HG02973 (cell line): Measurements from ENCODE around the gene ARIH1.

Experiments
- ATAC-seq: cut with Tn5 transposase; IDR thresholded peaks from one replicate; pipeline ENCODE4 v1.9.1; 2021; ENCODE audit warnings: moderate library complexity; ENCODE audit not compliant: unreplicated experiment

Gene ARIH1

GRCh38 chr15:72487070-72487797, 13.1 kb downstream of the ARIH1 start:
- no peak for ATAC-seq

GRCh38 chr15:72488558-72488957, 14.4 kb downstream of the ARIH1 start:
- ATAC-seq = no peak

- ATAC-seq = no peak
Observed at GRCh38 chr15:72489943-72490554, 15.9 kb downstream of the ARIH1 start.

- no peak for ATAC-seq
Observed at GRCh38 chr15:72491768-72492167, 17.6 kb downstream of the ARIH1 start.

- ATAC-seq = no peak
Observed at GRCh38 chr15:72492733-72493132, 18.6 kb downstream of the ARIH1 start.

- ATAC-seq = no peak
Observed at GRCh38 chr15:72493220-72493619, 19.1 kb downstream of the ARIH1 start.

- no peak for ATAC-seq
Observed at GRCh38 chr15:72495007-72495406, 20.9 kb downstream of the ARIH1 start.

GRCh38 chr15:72496783-72497182, 22.7 kb downstream of the ARIH1 start:
- no peak for ATAC-seq

- no peak for ATAC-seq
Observed at GRCh38 chr15:72497402-72497801, 23.3 kb downstream of the ARIH1 start.

GRCh38 chr15:72502220-72502809, 28.2 kb downstream of the ARIH1 start:
- ATAC-seq = no peak

- no peak for ATAC-seq
Observed at GRCh38 chr15:72503147-72503546, 29.0 kb downstream of the ARIH1 start.

GRCh38 chr15:72507402-72508092, 33.4 kb downstream of the ARIH1 start:
- no peak for ATAC-seq

- ATAC-seq = no peak
Observed at GRCh38 chr15:72509484-72509883, 35.4 kb downstream of the ARIH1 start.

- ATAC-seq = no peak
Observed at GRCh38 chr15:72511536-72511935, 37.4 kb downstream of the ARIH1 start.

- no peak for ATAC-seq
Observed at GRCh38 chr15:72515591-72516389, 41.7 kb downstream of the ARIH1 start.

- no peak for ATAC-seq
Observed at GRCh38 chr15:72516777-72517176, 42.6 kb downstream of the ARIH1 start.

- ATAC-seq = no peak
Observed at GRCh38 chr15:72521682-72522081, 47.6 kb downstream of the ARIH1 start.

GRCh38 chr15:72532991-72533601, 59.0 kb downstream of the ARIH1 start:
- no peak for ATAC-seq

- ATAC-seq = no peak
Observed at GRCh38 chr15:72534523-72534922, 60.4 kb downstream of the ARIH1 start.

- no peak for ATAC-seq
Observed at GRCh38 chr15:72535911-72536310, 61.8 kb downstream of the ARIH1 start.
